Karpas-422 (cell line): Measurements from ENCODE around the gene AP1G1. TPM values are rescaled to one million over a fixed set of nuclear protein-coding genes. Genes with fewer than 3 reads are reported as not detected.
"Not testable (repeated sequence)": the region's sequence is repeated elsewhere in the genome, so short reads cannot be mapped to it uniquely, and the experiment has no call there.

Experiments used
- DNase-seq: peaks from one replicate; pipeline ENCODE4 v3.0.0-alpha.2; 2015
- H2AFZ ChIP-seq: fragments of 200-600 bp; sonication (generic); 2 replicates; pipeline ENCODE4 v1.6.1; 2014; ENCODE audit warnings: antibody characterized with exemption, low read length, mixed read lengths
- H3K27ac ChIP-seq: fragments of 200-600 bp; sonication (generic); 2 replicates; pipeline ENCODE4 v1.5.1; 2014; ENCODE audit warnings: mild to moderate bottlenecking, low read length, moderate library complexity
- H3K27me3 ChIP-seq: fragments of 200-600 bp; sonication (generic); 2 replicates; pipeline ENCODE4 v1.6.1; 2014; ENCODE audit warnings: low read length, mixed read lengths
- H3K36me3 ChIP-seq: fragments of 200-600 bp; sonication (generic); 2 replicates; pipeline ENCODE4 v1.6.1; 2014; ENCODE audit warnings: low read length, mixed read lengths; ENCODE audit not compliant: insufficient read depth
- H3K4me1 ChIP-seq: fragments of 200-600 bp; sonication (generic); 2 replicates; pipeline ENCODE4 v1.6.1; 2014; ENCODE audit warnings: mild to moderate bottlenecking, low read length, mixed read lengths
- H3K4me2 ChIP-seq: fragments of 200-600 bp; sonication (generic); 2 replicates; pipeline ENCODE4 v1.6.1; 2014; ENCODE audit warnings: low read length, low read depth, mild to moderate bottlenecking; ENCODE audit not compliant: poor library complexity, severe bottlenecking
- H3K4me3 ChIP-seq: fragments of 200-600 bp; sonication (generic); 2 replicates; pipeline ENCODE4 v1.5.1; 2014; ENCODE audit warnings: mild to moderate bottlenecking, antibody characterized with exemption, low read length, mixed read lengths
- H3K79me2 ChIP-seq: fragments of 200-600 bp; sonication (generic); 2 replicates; pipeline ENCODE4 v1.6.1; 2014; ENCODE audit warnings: mild to moderate bottlenecking, low read length, mixed read lengths
- H3K9ac ChIP-seq: fragments of 200-600 bp; sonication (generic); 2 replicates; pipeline ENCODE4 v1.6.0; 2014; ENCODE audit warnings: low read length
- H3K9me2 ChIP-seq: fragments of 200-600 bp; sonication (generic), shearing (Covaris generic); replicated peaks from 2 replicates; pipeline ENCODE4 v1.6.0; 2014; ENCODE audit warnings: mild to moderate bottlenecking, low read length, moderate library complexity; ENCODE audit not compliant: insufficient read depth
- H3K9me3 ChIP-seq: fragments of 300-700, 200-600 bp; sonication (generic); 2 replicates; pipeline ENCODE4 v1.6.1; 2014; ENCODE audit warnings: low read length, mixed read lengths
- H4K20me1 ChIP-seq: fragments of 200-600 bp; sonication (generic); 2 replicates; pipeline ENCODE4 v1.6.1; 2014; ENCODE audit warnings: mild to moderate bottlenecking, antibody characterized with exemption, low read length, low read depth; ENCODE audit not compliant: insufficient read depth
- small RNA-seq: library from RNA; depleted of rRNA; stranded (forward); fragments of <200 nt; gene quantifications from one replicate; pipeline ENCODE3, GENCODE V24; 2014
- total RNA-seq: library from RNA; depleted of rRNA; stranded (reverse); fragments of >200 nt; shearing (Covaris generic); gene quantifications from 2 replicates; pipeline ENCODE4 v1.2.3, GENCODE V29; 2014; ENCODE audit warnings: low replicate concordance; rRNA removed

Gene AP1G1
- total RNA-seq, 1 experiment from 2014 or later: 78.8 TPM

- not testable (repeated sequence) for H3K4me2 ChIP-seq, H3K9me3 ChIP-seq, H3K27me3 ChIP-seq, H3K4me3 ChIP-seq, H3K79me2 ChIP-seq, DNase-seq, H3K9ac ChIP-seq, H3K9me2 ChIP-seq, H3K4me1 ChIP-seq, H2AFZ ChIP-seq, H4K20me1 ChIP-seq, H3K27ac ChIP-seq
- H3K36me3 ChIP-seq: peaks cover 19% of the 10 kb centered on the region; the same call in 1 of the 2 replicates
Observed at GRCh38 chr16:71684280-71684679, 124.4 kb downstream of the AP1G1 start.

- H3K9ac ChIP-seq: no peak overlapping the region
- no peaks in the 10 kb centered on the region for H3K27me3 ChIP-seq
- no peak overlapping the region for H2AFZ ChIP-seq
- no peaks in the 10 kb centered on the region for H3K9me3 ChIP-seq
- H4K20me1 ChIP-seq: no peaks in the 10 kb centered on the region
- no peak overlapping the region for H3K4me2 ChIP-seq
- H3K9me2 ChIP-seq: no peaks in the 10 kb centered on the region
- DNase-seq: no peak
- no peak overlapping the region for H3K27ac ChIP-seq
- no peaks in the 10 kb centered on the region for H3K79me2 ChIP-seq
- H3K36me3 ChIP-seq: peaks cover 6% of the 10 kb centered on the region; the same call in 1 of the 2 replicates
- H3K4me3 ChIP-seq: no peak overlapping the region
- H3K4me1 ChIP-seq: no peaks in the 10 kb centered on the region
Observed at GRCh38 chr16:71681360-71681759, 127.3 kb downstream of the AP1G1 start.

Small RNA genes within 50 kb of the gene (small RNA-seq; reads per million reads assigned to genes)
- gene AC010653.3 (not detected), gene SNORA70D (not detected), gene SNORD71 (1,281 reads per million, percentile 100 among the genes with 10 or more reads in this experiment)

Other genes with a start within 250 kb of the AP1G1 start
- not detected in 2 replicates for gene TAT, start 231.7 kb downstream of the AP1G1 start, total RNA-seq
- gene MARVELD3, start 182.7 kb downstream of the AP1G1 start, total RNA-seq: not detected in 2 replicates
- 10.9 and 14.8 TPM in 2 replicates for gene PHLPP2, start 84.1 kb downstream of the AP1G1 start, total RNA-seq
- gene ATXN1L, start 37.1 kb upstream of the AP1G1 start, total RNA-seq: 12.2 and 15.1 TPM in 2 replicates
- gene ZNF821, start 75.3 kb upstream of the AP1G1 start, total RNA-seq: 6.4 and 16.2 TPM in 2 replicates
- 123 and 160 TPM in 2 replicates for gene IST1, start 86.7 kb upstream of the AP1G1 start, total RNA-seq
- not detected in 2 replicates for gene PKD1L3, start 191.6 kb upstream of the AP1G1 start, total RNA-seq
- gene DHODH, start 199.9 kb upstream of the AP1G1 start, total RNA-seq: 7.6 and 14.2 TPM in 2 replicates
- gene HP, start 245.7 kb upstream of the AP1G1 start, total RNA-seq: not detected in 2 replicates